CD14-positive monocyte (primary cell): Measurements from ENCODE around the gene NLGN1. TPM values are rescaled to one million over a fixed set of nuclear protein-coding genes. Genes with fewer than 3 reads are reported as not detected.

Source experiments
- DNase-seq, 3 donors: peaks; one replicate each; pipeline ENCODE4 v3.0.0-alpha.2; 2011 to 2022
- H2AFZ ChIP-seq: 2 replicates; pipeline ENCODE4 v1.6.0; 2012; ENCODE audit warnings: mild to moderate bottlenecking, low read depth, low read length, inconsistent platforms; ENCODE audit not compliant: insufficient read depth, poor library complexity, severe bottlenecking
- H3K27ac ChIP-seq, 2 donors: 1 replicate in 1 of 2; 2 replicates in 1 of 2; pipeline ENCODE4 v1.5.1; 2012 to 2013; ENCODE audit warnings: low read length in 2 of 2, control low read depth in 1 of 2, inconsistent platforms in 1 of 2, low read depth in 1 of 2, mild to moderate bottlenecking in 1 of 2
- H3K27me3 ChIP-seq, 2 donors: one replicate each; pipeline versions ENCODE4 v1.6.0 to v1.6.1; 2011 to 2013; ENCODE audit warnings: low read length in 2 of 2; ENCODE audit not compliant: control insufficient read depth in 2 of 2, insufficient read depth in 2 of 2
- H3K36me3 ChIP-seq, 2 donors: replicated peaks in 1 of 2; 1 replicate in 1 of 2; 2 replicates in 1 of 2; pipeline versions ENCODE4 v1.5.1 to v1.6.1; 2012 to 2013; ENCODE audit warnings: low read length in 2 of 2, control low read depth in 1 of 2, inconsistent platforms in 1 of 2, mild to moderate bottlenecking in 1 of 2; ENCODE audit not compliant: insufficient read depth in 2 of 2, control insufficient read depth in 1 of 2
- H3K4me1 ChIP-seq, 2 donors: 1 replicate in 1 of 2; 2 replicates in 1 of 2; pipeline versions ENCODE4 v1.5.1 to v1.6.1; 2012 to 2013; ENCODE audit warnings: low read length in 2 of 2, control low read depth in 1 of 2, inconsistent platforms in 1 of 2, mild to moderate bottlenecking in 1 of 2, moderate library complexity in 1 of 2; ENCODE audit not compliant: insufficient read depth in 2 of 2, control insufficient read depth in 1 of 2
- H3K4me2 ChIP-seq: replicated peaks from 2 replicates; pipeline ENCODE3; 2012; ENCODE audit warnings: low read length, moderate library complexity, mild to moderate bottlenecking; ENCODE audit not compliant: poor library complexity, severe bottlenecking; ENCODE audit errors: extremely low read depth
- H3K4me3 ChIP-seq, 3 experiments: fragments of 200-600 bp in 1 of 3; sonication (generic) in 1 of 3; replicated peaks in 1 of 3; 1 replicate in 2 of 3; 2 replicates in 1 of 3; pipeline ENCODE4 v1.5.1; 2011 to 2013; ENCODE audit warnings: low read length in 3 of 3, mild to moderate bottlenecking in 3 of 3, control low read depth in 2 of 3, low read depth in 2 of 3, inconsistent platforms in 1 of 3, moderate library complexity in 1 of 3
- H3K79me2 ChIP-seq: 2 replicates; pipeline ENCODE4 v1.6.0; 2012; ENCODE audit warnings: mild to moderate bottlenecking, control low read depth, inconsistent platforms, low read length, moderate library complexity; ENCODE audit not compliant: insufficient read depth
- H3K9ac ChIP-seq: 2 replicates; pipeline ENCODE4 v1.6.0; 2017; ENCODE audit warnings: low read length, mild to moderate bottlenecking; ENCODE audit not compliant: insufficient read depth, poor library complexity, severe bottlenecking
- H3K9me3 ChIP-seq, 2 donors: replicated peaks in 1 of 2; 1 replicate in 1 of 2; 2 replicates in 1 of 2; pipeline versions ENCODE4 v1.5.1 to v1.6.1; 2012 to 2013; ENCODE audit warnings: low read length in 2 of 2, control low read depth in 1 of 2; ENCODE audit not compliant: control insufficient read depth in 1 of 2, insufficient read depth in 1 of 2
- H4K20me1 ChIP-seq: 2 replicates; pipeline ENCODE4 v1.6.0; 2012; ENCODE audit warnings: mild to moderate bottlenecking, low read length, control low read depth, moderate library complexity; ENCODE audit not compliant: insufficient read depth
- H3K27ac Mint-ChIP-seq, 7 donors: one replicate each; pipeline ENCODE4 v1.8.0; 2020; ENCODE audit warnings: mild to moderate bottlenecking in 7 of 7, mixed read lengths in 7 of 7, moderate library complexity in 6 of 7, inconsistent platforms in 2 of 7
- H3K27me3 Mint-ChIP-seq, 3 donors: one replicate each; pipeline ENCODE4 v1.8.0; 2021 to 2022; ENCODE audit warnings: low read depth in 3 of 3, mild to moderate bottlenecking in 3 of 3, mixed read lengths in 3 of 3, moderate library complexity in 3 of 3, inconsistent platforms in 1 of 3
- H3K36me3 Mint-ChIP-seq, 2 donors: one replicate each; pipeline ENCODE4 v1.8.0; 2020; ENCODE audit warnings: mixed read lengths in 2 of 2, inconsistent platforms in 1 of 2, mild to moderate bottlenecking in 1 of 2
- H3K4me1 Mint-ChIP-seq: one replicate; pipeline ENCODE4 v1.8.0; 2020; ENCODE audit warnings: mild to moderate bottlenecking, mixed read lengths
- H3K4me3 Mint-ChIP-seq, 2 donors: one replicate each; pipeline ENCODE4 v1.8.0; 2020; ENCODE audit warnings: mild to moderate bottlenecking in 2 of 2, mixed read lengths in 2 of 2, moderate library complexity in 1 of 2
- H3K9me3 Mint-ChIP-seq, 7 donors: one replicate each; pipeline ENCODE4 v1.8.0; 2020 to 2022; ENCODE audit warnings: mixed read lengths in 7 of 7, mild to moderate bottlenecking in 6 of 7, moderate library complexity in 6 of 7, inconsistent platforms in 2 of 7
- WGBS: methylation state at CpG from one replicate; pipeline ENCODE4 v1.1.5; 2013; ENCODE audit warnings: missing lambda C conversion rate; ENCODE audit not compliant: insufficient coverage; 5-methylcytosine and 5-hydroxymethylcytosine counted together
- intact Hi-C, 2 donors: fragments of 100-400 bp; cut with micrococcal nuclease; formaldehyde crosslinking; loops; one replicate each; pipeline versions ENCODE4 v1.15.0 to v1.15.1; 2023
- polyA plus RNA-seq, 3 donors: library from polyadenylated mRNA; depleted of rRNA in 1 of 3; unstranded in 2 of 3; stranded (reverse) in 1 of 3; fragments of 300-500 nt in 2 of 3; fragments of >200 nt in 1 of 3; fragmentation: Illumina TruSeq in 2 of 3; gene quantifications; 1 replicate in 2 of 3; 2 replicates in 1 of 3; pipeline ENCODE4 v1.2.3, GENCODE V29; 2012 to 2021
- TF ChIP-seq, protein P1 (sequence below): fragments of 200-600 bp; IDR thresholded peaks from one replicate; pipeline ENCODE4 v1.8.0; 2022; ENCODE audit warnings: antibody characterized with exemption, mild to moderate bottlenecking

NLGN1 gene
- polyA plus RNA-seq, 3 donors: not detected

DNA sequence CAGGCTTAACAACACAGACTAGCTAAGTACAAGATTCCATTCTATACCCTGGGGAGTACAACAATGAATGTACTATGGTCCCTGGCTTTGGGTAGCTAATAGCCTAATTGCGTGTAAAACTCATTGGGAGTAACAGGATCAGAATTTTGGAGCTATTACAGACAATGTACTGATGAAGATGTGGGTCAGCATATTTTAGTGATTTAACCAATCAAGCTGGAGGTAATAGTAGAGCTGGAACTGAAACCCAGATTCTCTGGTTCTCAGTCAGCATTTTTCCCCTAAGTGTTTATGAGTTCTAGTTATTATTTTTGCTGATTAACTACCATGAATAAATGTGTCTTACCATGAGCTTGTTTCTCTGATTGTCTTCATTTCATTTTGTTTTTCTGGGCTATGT is 578.7 kb downstream of the NLGN1 start:
- Histone ChIP-seq H3K36me3 (no peaks in the 10 kb centered on the region), H3K79me2 (no peaks in the 10 kb centered on the region), H3K27me3 (no peaks in the 10 kb centered on the region), H3K27ac (no peak overlapping the region), H3K4me2 (no peak overlapping the region), H4K20me1 (no peaks in the 10 kb centered on the region), H3K9me3 (no peaks in the 10 kb centered on the region), H2AFZ (no peak overlapping the region), H3K4me1 (no peaks in the 10 kb centered on the region), H3K4me3 (no peak overlapping the region), H3K9ac (no peak overlapping the region)
- Mint-ChIP-seq H3K9me3 (peaks cover 0 to 2% (median 0%) of the 10 kb centered on the region in 7 donors), H3K27ac (no peak overlapping the region), H3K36me3 (no peaks in the 10 kb centered on the region), H3K4me3 (no peak overlapping the region), H3K4me1 (no peaks in the 10 kb centered on the region), H3K27me3 (no peaks in the 10 kb centered on the region)
- no peak for DNase-seq
- TF ChIP-seq, protein P1, sequence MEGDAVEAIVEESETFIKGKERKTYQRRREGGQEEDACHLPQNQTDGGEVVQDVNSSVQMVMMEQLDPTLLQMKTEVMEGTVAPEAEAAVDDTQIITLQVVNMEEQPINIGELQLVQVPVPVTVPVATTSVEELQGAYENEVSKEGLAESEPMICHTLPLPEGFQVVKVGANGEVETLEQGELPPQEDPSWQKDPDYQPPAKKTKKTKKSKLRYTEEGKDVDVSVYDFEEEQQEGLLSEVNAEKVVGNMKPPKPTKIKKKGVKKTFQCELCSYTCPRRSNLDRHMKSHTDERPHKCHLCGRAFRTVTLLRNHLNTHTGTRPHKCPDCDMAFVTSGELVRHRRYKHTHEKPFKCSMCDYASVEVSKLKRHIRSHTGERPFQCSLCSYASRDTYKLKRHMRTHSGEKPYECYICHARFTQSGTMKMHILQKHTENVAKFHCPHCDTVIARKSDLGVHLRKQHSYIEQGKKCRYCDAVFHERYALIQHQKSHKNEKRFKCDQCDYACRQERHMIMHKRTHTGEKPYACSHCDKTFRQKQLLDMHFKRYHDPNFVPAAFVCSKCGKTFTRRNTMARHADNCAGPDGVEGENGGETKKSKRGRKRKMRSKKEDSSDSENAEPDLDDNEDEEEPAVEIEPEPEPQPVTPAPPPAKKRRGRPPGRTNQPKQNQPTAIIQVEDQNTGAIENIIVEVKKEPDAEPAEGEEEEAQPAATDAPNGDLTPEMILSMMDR: no peak
- intact Hi-C loops: no loop called here
- WGBS: 86% methylated on average over 1 of the region's 1 CpG

DNA sequence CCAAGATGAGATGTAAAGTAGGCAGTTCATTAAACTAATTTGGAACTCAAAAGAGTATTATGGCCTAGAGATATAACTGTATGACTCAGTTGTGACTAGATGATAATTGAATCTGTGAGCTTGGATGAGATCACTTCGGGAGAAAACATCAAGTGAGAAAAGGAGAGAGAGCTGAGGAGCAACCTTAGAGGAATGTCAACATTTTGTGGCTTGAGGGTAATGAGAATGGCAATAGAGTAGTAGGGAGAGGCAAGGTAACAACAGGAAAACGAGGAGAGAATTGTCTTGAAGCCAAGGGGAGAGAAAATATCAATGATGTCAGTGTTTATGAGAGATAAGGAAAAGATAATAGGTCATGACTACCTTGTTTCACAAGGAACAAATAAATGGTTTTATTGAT is 580.2 kb downstream of the NLGN1 start:
- Histone ChIP-seq H3K4me2 (no peak overlapping the region), H2AFZ (no peak overlapping the region), H3K27ac (no peak overlapping the region), H3K27me3 (no peaks in the 10 kb centered on the region), H3K36me3 (no peaks in the 10 kb centered on the region), H3K4me1 (no peaks in the 10 kb centered on the region), H3K9ac (no peak overlapping the region), H3K79me2 (no peaks in the 10 kb centered on the region), H4K20me1 (no peaks in the 10 kb centered on the region), H3K4me3 (no peak overlapping the region), H3K9me3 (no peaks in the 10 kb centered on the region)
- Mint-ChIP-seq H3K36me3 (no peaks in the 10 kb centered on the region), H3K27me3 (no peaks in the 10 kb centered on the region), H3K4me3 (no peak overlapping the region), H3K9me3 (no peaks in the 10 kb centered on the region), H3K4me1 (no peaks in the 10 kb centered on the region), H3K27ac (no peak overlapping the region)
- TF ChIP-seq, protein P1: no peak
- DNase-seq: no peak
- intact Hi-C loops: no loop called here
- WGBS: 64% methylated on average over 2 of the region's 2 CpGs
